Fibroblast of the aortic adventitia (primary cell): ENCODE data around the gene ITGB7. TPM values are rescaled to one million over a fixed set of nuclear protein-coding genes. Genes with fewer than 3 reads are reported as not detected.
"Not testable (repeated sequence)": the region's sequence is repeated elsewhere in the genome, so short reads cannot be mapped to it uniquely, and the experiment has no call there.

Source experiments
- DNase-seq: peaks from one replicate; pipeline ENCODE4 v3.0.0-alpha.2; 2010; ENCODE audit warnings: low read depth
- H3K4me3 ChIP-seq: 2 replicates; pipeline ENCODE4 v1.5.1; 2011; ENCODE audit warnings: low read depth, mild to moderate bottlenecking, control low read depth, low read length, moderate library complexity
- CTCF ChIP-seq: IDR thresholded peaks from 2 replicates; pipeline ENCODE4 v1.5.1; 2011; ENCODE audit warnings: mild to moderate bottlenecking, low read length, control low read depth, inconsistent platforms; ENCODE audit not compliant: insufficient read depth
- total RNA-seq: library from RNA; depleted of rRNA; stranded (reverse); fragments of >200 nt; gene quantifications from 2 replicates; pipeline ENCODE4 v1.2.3, GENCODE V29; 2012; ENCODE audit warnings: low replicate concordance

Gene ITGB7
- total RNA-seq, 1 donor: 0.54 TPM

- TF ChIP-seq CTCF: no peak
- DNase-seq: no peak
- no peak overlapping the region for H3K4me3 ChIP-seq
These were observed 35.2 kb downstream of the ITGB7 start for GRCh38 chr12:53171725-53172329.

GRCh38 chr12:53170876-53171724, 36.0 kb downstream of the ITGB7 start:
- no peak for DNase-seq
- no peak overlapping the region for H3K4me3 ChIP-seq
- no peak for TF ChIP-seq CTCF

- no peak for DNase-seq
- no peak for TF ChIP-seq CTCF
- no peak overlapping the region for H3K4me3 ChIP-seq
These were observed 36.8 kb downstream of the ITGB7 start for GRCh38 chr12:53170215-53170614.

GRCh38 chr12:53169644-53170043, 37.4 kb downstream of the ITGB7 start:
- no peak for TF ChIP-seq CTCF
- DNase-seq: no peak
- no peak overlapping the region for H3K4me3 ChIP-seq

- TF ChIP-seq CTCF: no peak
- no peak for DNase-seq
- H3K4me3 ChIP-seq: no peak overlapping the region
These were observed 40.2 kb downstream of the ITGB7 start for GRCh38 chr12:53166837-53167236.

GRCh38 chr12:53163008-53163407, 44.0 kb downstream of the ITGB7 start:
- H3K4me3 ChIP-seq, DNase-seq: not testable (repeated sequence)

GRCh38 chr12:53161119-53161911, 45.7 kb downstream of the ITGB7 start:
- no peak for DNase-seq
- TF ChIP-seq CTCF: no peak
- no peak overlapping the region for H3K4me3 ChIP-seq
